GM12878 (cell line): ENCODE results near the gene RMND1. TPM values are rescaled to one million over a fixed set of nuclear protein-coding genes. Genes with fewer than 3 reads are reported as not detected.

Experiments
- ASH2L ChIP-seq: fragments of 300-600, 200-600 bp; sonication (generic); IDR thresholded peaks from 2 replicates; pipeline ENCODE4 v1.6.1; 2017; ENCODE audit warnings: low read depth, mild to moderate bottlenecking, borderline replicate concordance
- EP300 ChIP-seq, 2 experiments: fragments of 150-350 bp in 1 of 2; IDR thresholded peaks; 2 replicates each; pipeline ENCODE4 v1.6.1; 2011 to 2012; ENCODE audit warnings: low read depth in 2 of 2, low read length in 2 of 2, borderline replicate concordance in 1 of 2, improper control_type of control experiment in 1 of 2, inconsistent platforms in 1 of 2; ENCODE audit not compliant: control insufficient read depth in 1 of 2
- PAX5 ChIP-seq: IDR thresholded peaks from 2 replicates; pipeline ENCODE4 v1.6.1; 2011; ENCODE audit warnings: low read depth, low read length, borderline replicate concordance
- RAD21 ChIP-seq: IDR thresholded peaks from 2 replicates; pipeline ENCODE4 v1.6.1; 2011; ENCODE audit warnings: mild to moderate bottlenecking, low read depth, low read length, moderate library complexity; ENCODE audit not compliant: insufficient read depth
- SRF ChIP-seq, 2 experiments: IDR thresholded peaks; 2 replicates each; pipeline ENCODE4 v1.6.1; 2011; ENCODE audit warnings: low read depth in 2 of 2, low read length in 2 of 2, mild to moderate bottlenecking in 1 of 2, moderate library complexity in 1 of 2
- TBL1XR1 ChIP-seq: IDR thresholded peaks from 2 replicates; pipeline ENCODE4 v1.6.1; 2012; ENCODE audit warnings: low read depth, low read length, improper control_type of control experiment
- polyA plus RNA-seq, 11 experiments: library from polyadenylated mRNA; depleted of rRNA in 4 of 11; unstranded in 6 of 11; stranded (reverse) in 5 of 11; fragments of >200 nt; fragmentation: Nextera tagmentation in 4 of 11; fragmentation: Illumina TruSeq in 1 of 11; extraction: Ambion mirVana in 4 of 11; extraction: Trizol in 1 of 11; gene quantifications; 1 replicate in 1 of 11; 2 replicates in 10 of 11; pipeline versions ENCODE4 v1.2.1 to v1.2.3, GENCODE V29; 2011 to 2016; ENCODE audit warnings: inconsistent platforms in 2 of 11, missing spikeins in 2 of 11, low read depth in 1 of 11
- total RNA-seq, 4 experiments: library from RNA; depleted of rRNA in 3 of 4; stranded (reverse); fragments of >200 nt in 3 of 4; fragmentation: Illumina TruSeq in 1 of 4; extraction: Trizol in 1 of 4; gene quantifications; 2 replicates each; pipeline versions ENCODE4 v1.2.1 to v1.2.3, GENCODE V29; 2013 to 2021
- TF ChIP-seq, protein P1 (sequence below): fragments of 450-650 bp; IDR thresholded peaks from 2 replicates; pipeline ENCODE4 v1.6.1; 2017; ENCODE audit warnings: low read depth, mild to moderate bottlenecking, moderate library complexity
- TF ChIP-seq, protein P2 (sequence below): fragments of 450-650 bp; IDR thresholded peaks from 2 replicates; pipeline ENCODE4 v1.6.1; 2016; ENCODE audit warnings: mild to moderate bottlenecking
- TF ChIP-seq, protein P3 (sequence below): fragments of 450-650 bp; formaldehyde crosslinking; IDR thresholded peaks from 2 replicates; pipeline ENCODE4 v1.5.0; 2022; ENCODE audit warnings: mild to moderate bottlenecking, missing genetic modification characterization

Gene RMND1
- total and polyA plus RNA-seq, 10 of the 15 experiments (the other 5 are each of a cell fraction or from before 2014, with no cell fraction given): 15.9 to 34.5 (median 21.4) TPM

DNA sequence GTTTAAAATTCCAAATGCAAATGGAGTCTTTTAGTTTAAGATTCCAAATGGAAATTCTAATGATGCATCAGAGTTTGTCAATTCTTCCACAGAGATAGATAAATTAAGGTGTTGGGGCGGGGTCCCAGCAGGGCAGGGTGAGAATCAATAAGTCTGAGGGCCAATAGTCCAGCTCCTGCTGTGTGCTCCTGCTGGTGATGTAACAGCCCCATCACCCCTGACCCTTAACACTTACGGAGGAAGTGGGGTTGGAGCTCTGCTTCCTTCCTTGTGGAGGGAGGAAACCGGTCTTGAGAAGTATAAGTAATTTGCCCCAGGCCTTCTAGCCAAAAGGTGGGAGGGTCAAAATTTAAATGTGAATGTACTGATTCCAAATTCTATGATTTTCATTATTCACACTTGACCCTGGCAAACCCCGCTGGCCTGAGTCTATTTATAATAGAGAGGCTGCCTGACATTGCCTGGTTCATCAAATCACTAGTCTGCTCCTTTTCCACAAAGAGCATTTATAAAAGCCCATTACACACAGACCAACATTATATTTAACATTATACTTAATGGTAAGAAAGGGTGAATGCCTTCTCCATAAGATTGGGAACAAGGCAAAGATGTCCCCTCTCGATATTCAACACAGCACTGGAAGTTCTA lies 77.8 kb downstream of the RMND1 start (continued):
- TF ChIP-seq, protein P1, sequence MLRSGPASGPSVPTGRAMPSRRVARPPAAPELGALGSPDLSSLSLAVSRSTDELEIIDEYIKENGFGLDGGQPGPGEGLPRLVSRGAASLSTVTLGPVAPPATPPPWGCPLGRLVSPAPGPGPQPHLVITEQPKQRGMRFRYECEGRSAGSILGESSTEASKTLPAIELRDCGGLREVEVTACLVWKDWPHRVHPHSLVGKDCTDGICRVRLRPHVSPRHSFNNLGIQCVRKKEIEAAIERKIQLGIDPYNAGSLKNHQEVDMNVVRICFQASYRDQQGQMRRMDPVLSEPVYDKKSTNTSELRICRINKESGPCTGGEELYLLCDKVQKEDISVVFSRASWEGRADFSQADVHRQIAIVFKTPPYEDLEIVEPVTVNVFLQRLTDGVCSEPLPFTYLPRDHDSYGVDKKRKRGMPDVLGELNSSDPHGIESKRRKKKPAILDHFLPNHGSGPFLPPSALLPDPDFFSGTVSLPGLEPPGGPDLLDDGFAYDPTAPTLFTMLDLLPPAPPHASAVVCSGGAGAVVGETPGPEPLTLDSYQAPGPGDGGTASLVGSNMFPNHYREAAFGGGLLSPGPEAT: no peak
- TF ChIP-seq, protein P2, sequence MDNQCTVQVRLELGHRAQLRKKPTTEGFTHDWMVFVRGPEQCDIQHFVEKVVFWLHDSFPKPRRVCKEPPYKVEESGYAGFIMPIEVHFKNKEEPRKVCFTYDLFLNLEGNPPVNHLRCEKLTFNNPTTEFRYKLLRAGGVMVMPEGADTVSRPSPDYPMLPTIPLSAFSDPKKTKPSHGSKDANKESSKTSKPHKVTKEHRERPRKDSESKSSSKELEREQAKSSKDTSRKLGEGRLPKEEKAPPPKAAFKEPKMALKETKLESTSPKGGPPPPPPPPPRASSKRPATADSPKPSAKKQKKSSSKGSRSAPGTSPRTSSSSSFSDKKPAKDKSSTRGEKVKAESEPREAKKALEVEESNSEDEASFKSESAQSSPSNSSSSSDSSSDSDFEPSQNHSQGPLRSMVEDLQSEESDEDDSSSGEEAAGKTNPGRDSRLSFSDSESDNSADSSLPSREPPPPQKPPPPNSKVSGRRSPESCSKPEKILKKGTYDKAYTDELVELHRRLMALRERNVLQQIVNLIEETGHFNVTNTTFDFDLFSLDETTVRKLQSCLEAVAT: no peak
- TF ChIP-seq, protein P3, sequence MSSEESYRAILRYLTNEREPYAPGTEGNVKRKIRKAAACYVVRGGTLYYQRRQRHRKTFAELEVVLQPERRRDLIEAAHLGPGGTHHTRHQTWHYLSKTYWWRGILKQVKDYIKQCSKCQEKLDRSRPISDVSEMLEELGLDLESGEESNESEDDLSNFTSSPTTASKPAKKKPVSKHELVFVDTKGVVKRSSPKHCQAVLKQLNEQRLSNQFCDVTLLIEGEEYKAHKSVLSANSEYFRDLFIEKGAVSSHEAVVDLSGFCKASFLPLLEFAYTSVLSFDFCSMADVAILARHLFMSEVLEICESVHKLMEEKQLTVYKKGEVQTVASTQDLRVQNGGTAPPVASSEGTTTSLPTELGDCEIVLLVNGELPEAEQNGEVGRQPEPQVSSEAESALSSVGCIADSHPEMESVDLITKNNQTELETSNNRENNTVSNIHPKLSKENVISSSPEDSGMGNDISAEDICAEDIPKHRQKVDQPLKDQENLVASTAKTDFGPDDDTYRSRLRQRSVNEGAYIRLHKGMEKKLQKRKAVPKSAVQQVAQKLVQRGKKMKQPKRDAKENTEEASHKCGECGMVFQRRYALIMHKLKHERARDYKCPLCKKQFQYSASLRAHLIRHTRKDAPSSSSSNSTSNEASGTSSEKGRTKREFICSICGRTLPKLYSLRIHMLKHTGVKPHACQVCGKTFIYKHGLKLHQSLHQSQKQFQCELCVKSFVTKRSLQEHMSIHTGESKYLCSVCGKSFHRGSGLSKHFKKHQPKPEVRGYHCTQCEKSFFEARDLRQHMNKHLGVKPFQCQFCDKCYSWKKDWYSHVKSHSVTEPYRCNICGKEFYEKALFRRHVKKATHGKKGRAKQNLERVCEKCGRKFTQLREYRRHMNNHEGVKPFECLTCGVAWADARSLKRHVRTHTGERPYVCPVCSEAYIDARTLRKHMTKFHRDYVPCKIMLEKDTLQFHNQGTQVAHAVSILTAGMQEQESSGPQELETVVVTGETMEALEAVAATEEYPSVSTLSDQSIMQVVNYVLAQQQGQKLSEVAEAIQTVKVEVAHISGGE (CRISPR knock-in tag): no peak
- TF ChIP-seq SRF (IDR thresholded peaks at IDR 0.05; ENCODE audit: low read depth in 2 of 2, low read length in 2 of 2): no peak
- no peak for TF ChIP-seq PAX5
- no peak for TF ChIP-seq TBL1XR1
- no peak for TF ChIP-seq RAD21
- no peak for TF ChIP-seq EP300 (IDR thresholded peaks at IDR 0.05; ENCODE audit: borderline replicate concordance in 1 of 2, control insufficient read depth in 1 of 2, low read depth in 2 of 2, low read length in 2 of 2)
- TF ChIP-seq ASH2L: no peak
